Stimulated activated CD4-positive, alpha-beta T cell treated with anti-CD3 and anti-CD28 coated beads, Interleukin-2, amount 100 ng/mL, for 4 hours (primary cell): ENCODE data around the gene ARL8A.

Experiments
- DNase-seq: peaks from one replicate; pipeline ENCODE4 v3.0.0-alpha.2; 2020; ENCODE audit warnings: low read depth

ARL8A gene

DNA sequence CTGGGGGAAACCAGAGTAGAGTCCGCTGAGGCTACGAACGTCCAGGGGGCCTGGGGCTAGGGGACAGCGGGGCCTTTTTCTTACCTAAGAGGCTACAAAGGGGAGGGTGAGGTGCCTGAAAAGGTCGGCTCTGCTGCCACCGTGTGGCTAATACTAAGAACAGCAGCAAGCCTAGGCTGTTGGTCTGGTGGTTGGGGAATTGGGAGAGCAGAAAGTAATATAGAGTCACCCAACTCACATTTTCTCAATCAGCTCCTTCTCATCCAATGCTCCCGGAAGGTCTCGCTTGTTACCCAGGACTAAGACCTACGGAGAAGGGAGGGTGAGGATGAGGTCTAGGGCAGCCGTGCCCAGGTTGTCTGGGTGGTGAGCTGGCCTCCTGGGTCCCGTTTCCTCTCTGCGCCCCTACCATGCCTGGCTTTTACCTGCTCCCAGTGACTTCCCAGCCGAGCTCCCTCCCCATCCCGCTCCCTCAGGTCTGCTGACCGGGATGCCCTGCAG is 9.3 kb downstream of the ARL8A start:
- DNase-seq: peak; percentile 34

DNA sequence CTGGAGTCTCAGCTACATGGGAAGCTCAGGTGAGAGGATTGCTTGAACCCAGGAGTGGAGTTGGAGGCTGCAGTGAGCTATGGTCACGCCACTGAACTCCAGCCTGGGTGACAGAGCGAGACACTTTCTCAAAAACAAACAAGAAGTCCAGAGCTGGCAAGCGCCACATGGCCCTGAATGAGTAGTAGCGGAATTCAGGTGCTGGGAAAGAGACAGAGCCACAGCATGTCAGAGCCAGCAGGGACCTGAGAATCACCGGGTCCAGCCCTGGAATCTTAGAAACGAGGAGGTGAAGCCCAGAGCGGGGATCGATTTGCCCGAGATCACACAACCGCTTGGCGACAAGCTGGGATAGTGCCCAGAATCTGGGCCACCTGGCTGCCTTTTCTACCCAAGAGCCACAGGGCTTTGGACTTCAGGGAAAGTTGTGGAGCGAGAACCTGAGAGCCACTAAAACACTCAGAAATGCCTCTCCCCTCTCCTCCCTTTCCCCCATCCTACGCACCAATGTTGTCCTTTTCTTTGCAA is 9.8 kb downstream of the ARL8A start:
- no peak for DNase-seq

DNA sequence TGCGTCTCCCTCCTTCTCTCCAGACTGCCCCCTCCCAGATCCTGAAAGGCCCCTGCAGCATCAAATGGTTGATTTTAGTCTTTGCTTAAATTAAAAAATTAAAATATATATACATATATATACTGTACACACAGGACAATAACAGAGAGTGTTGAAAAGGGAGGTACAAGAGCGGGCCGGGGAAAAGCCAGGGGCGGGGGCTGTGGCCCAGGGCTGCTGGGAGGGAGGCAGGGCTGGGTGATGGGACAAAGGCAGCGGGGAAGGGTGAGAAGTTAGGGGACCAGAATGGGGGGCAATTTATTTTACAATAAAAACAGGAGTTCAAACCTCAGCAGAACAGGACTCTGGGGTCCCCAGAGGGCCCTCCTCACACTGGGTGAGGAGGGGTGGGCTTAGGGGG is 10.5 kb downstream of the ARL8A start:
- DNase-seq: no peak

DNA sequence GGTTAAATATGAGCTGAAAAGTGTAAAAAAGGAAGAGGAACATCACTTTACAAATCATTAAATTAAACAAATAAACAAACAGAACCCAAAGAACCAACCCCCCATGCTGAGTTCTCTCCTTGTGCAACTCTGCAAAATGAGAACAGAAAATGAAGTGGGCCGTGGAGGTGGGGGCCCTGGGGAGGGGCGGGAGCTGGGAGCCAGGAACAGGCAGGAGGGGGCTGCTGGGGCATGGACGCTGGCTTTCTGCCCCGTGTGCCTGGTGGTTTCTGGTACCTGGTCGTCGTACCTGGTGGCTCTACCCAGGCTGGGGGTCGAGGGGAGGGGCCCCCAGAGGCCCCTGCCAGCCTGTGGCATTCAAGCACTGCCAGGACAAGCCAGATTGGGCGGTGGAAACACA is 11.0 kb downstream of the ARL8A start:
- no peak for DNase-seq

DNA sequence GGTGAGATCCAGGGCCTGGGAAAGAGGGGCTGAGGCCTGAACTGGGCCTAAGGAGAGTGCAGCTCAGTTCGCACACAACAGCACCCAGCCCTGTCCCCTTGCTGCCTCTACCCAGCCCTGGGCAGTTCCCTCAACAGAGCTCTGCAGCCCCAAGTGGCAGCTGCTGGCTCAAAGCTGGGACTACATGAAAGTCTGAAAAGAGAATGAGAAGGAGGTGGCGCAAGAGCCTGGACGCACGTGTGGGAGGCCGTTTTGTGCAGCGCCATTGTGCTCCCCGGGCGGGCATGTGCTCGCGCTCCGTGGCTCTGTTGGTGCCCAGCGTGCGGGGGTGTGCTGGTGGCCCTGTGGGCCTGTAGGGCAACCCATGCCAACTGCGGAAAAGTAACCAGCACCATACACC is 11.5 kb downstream of the ARL8A start:
- DNase-seq: no peak

DNA sequence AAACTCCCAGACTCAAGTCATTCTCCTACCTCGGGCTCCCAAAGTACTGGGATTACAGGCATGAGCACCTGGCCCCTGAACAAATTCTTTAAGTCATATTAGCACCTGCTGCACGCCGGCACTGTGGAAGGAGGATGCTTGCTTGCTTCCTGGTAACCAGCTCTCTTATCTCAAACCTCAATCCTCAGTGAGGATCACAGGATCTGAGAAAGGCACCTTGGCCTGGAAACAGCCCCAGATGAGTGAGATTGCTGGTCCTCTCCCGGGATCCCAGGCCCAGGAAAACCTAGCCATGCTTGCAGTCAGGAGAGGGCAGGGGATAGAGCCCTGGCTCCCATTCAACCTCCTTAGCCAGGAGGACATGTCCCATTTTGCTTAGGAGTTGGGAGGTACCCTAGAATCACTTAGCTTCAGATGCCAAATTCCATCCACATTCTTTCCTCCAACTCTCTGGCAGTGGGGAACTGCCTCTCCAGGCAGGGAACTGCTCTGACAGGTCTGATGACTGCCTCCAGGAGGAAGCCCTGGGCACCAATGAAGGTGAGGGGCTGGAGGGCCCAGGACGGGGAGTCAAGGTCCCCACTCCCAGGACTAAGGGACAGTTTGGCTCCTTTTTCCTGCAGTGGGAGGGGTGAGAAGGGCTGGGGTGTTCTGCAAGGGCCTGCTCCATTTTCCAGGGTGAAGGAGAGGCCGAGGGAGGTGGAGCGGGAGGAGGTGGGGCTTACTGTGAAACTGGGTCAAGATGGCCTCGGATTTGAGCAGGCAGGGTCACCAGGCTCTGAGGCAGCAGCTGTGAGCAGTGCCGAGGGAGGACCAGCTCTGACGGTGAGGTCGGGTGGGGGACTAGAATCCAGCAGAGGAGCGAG is 12.3 kb downstream of the ARL8A start:
- DNase-seq: no peak

DNA sequence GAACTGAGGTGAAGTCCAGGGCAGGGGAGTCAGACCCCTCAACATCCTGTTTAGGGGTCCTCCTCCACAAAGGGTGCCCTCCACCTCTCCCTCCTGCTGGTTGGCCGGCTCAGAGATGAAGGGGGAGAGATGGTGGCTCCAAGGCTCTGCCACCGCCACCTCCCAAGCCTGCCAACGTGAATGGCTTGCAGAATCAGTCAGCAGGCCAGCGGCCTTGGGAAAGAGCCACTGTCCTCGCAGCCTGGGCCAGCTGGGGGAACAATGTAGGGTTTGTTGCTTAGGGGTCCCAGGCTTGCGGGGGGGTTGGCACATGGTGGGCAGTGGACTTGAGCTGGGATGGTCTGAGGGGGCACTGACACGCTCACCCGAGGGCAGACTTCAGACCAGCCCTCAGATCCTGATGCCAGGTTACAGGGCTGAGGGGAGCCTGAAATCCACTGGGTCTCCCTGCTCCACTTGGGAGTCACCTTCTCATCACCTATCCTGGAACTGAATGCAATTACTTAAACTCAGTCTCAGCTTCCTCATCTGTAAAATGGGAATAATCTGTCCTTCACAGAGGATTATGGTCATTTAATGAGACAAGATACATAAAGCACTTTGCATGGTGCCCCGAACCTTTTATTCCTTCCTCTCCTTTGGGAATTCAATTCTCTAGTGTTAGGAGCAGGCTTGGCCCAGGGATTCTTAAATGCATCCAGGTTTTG is 13.6 kb downstream of the ARL8A start:
- DNase-seq: no peak

DNA sequence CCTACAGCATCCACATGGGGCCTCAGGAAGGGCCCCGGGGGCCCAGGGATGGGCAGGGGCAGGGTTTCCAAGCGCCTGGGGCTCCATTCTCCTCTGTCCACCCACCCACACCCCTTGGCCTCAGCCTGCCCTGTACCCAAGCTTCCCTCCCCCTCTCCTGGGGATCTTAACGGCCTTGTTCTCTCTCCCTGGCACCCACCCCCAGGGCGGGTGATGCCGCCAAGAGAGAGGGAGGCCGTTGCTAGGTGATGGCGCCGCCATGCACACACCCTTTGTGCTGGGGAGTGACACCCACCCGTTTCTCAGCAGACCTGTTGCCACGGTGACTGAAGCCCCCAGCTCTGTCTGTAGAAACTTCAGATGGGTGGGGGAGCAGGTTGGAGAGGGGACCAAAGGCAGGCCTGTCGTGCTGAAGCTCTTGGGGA is 14.2 kb downstream of the ARL8A start:
- no peak for DNase-seq

DNA sequence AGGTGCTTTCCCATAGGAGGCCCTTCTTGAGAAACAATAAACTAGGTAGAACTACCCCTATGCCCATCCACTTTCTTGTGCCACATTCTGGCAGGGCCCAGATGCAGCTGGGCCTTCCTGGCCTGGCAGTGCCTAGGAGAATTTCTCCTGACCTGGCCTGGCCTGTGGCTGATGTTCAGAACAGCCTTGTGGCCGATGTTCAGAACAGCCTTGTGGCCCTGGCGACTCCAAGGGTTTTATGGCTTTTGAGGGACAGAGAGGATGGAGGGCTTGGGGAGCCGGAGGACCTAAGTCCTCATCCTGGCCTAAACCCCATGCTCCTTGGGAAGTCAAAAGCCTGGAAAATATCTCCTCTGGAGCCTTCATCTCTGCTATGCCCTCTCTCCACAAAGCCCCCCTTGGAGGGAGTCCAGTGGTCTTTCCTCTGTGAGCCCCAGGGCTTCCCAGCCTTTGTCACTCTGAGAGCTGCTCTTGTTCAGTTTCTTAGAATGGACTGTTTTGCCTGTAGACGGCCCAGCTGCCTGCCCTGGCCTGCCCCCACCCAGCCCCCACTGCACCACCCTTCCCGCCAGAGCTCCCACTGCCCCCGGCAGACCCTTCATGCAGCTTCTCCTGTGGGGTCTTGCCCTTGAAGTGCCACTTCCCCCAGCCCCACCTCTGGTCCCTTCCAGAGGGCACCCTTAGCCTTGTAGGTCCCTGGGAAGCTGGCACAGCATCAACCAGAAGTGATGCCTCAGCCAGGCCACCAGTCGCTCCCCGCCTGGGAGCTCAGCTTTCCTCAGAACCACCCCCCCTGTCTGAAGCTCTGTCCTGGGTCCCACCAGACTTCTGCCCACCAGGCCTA is 14.9 kb downstream of the ARL8A start:
- DNase-seq: no peak

DNA sequence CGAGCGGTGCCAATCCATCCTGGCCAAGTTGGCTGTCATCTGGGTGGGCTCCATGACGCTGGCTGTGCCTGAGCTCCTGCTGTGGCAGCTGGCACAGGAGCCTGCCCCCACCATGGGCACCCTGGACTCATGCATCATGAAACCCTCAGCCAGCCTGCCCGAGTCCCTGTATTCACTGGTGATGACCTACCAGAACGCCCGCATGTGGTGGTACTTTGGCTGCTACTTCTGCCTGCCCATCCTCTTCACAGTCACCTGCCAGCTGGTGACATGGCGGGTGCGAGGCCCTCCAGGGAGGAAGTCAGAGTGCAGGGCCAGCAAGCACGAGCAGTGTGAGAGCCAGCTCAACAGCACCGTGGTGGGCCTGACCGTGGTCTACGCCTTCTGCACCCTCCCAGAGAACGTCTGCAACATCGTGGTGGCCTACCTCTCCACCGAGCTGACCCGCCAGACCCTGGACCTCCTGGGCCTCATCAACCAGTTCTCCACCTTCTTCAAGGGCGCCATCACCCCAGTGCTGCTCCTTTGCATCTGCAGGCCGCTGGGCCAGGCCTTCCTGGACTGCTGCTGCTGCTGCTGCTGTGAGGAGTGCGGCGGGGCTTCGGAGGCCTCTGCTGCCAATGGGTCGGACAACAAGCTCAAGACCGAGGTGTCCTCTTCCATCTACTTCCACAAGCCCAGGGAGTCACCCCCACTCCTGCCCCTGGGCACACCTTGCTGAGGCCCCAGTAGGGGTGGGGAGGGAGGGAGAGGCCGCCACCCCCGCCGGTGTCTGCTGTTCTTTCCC is 16.5 kb downstream of the ARL8A start:
- no peak for DNase-seq

DNA sequence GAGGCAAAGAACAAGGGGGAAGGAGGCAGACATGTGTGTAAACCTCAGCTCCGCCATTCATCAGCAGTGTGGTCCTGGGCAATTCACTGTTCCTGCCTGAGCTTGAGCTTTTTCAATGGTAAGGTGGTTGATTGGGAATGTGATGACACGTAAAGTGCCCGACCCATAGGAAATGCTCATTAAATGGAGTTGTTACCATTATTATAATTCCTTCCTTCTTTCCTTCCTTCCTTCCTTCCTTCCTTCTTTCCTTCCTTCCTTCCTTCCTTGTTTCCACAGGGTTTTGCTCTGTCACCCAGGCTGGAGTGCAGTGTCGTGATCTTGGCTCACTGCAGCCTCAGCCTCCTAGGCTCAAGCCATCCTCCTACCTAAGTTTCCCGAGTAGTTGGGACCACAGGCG is 17.5 kb downstream of the ARL8A start:
- DNase-seq: no peak

DNA sequence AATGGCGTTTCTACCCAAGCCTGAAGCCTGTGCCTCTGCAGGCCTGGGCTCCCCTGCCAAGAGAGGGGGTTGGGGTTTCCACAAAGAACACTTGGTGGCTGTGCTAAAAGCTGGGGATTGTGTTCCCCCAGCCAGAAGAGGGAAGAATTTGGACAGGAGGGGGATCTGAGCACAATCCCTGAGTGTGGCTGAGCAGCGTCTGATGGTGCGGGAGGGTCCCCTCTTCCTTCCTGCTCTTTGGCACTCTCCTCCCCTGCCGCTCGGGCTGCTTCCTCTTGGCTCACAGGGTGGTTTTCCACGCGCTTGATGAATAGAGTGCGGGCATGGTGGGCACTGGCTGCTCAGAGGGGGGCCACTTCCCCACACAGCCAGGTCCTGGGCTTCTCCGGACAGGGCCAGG is 18.1 kb downstream of the ARL8A start:
- no peak for DNase-seq

DNA sequence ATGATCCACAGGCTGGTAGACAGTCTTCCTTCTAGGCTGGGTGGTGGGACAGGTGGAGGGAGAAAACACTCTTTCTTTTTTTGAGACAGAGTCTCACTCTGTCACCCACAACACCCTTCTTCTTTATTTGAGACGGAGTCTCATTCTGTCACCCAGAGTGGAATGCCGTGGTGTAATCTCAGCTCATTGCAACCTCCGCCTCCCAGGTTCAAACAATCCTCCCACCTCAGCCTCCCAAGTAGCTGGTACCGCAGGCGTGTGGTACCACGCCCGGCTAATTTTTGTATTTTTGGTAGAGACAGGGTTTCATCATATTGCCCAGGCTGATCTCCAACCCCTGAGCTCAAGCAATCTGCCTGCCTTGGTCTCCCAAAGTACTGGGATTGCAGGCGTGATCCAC is 18.9 kb downstream of the ARL8A start:
- DNase-seq: no peak

DNA sequence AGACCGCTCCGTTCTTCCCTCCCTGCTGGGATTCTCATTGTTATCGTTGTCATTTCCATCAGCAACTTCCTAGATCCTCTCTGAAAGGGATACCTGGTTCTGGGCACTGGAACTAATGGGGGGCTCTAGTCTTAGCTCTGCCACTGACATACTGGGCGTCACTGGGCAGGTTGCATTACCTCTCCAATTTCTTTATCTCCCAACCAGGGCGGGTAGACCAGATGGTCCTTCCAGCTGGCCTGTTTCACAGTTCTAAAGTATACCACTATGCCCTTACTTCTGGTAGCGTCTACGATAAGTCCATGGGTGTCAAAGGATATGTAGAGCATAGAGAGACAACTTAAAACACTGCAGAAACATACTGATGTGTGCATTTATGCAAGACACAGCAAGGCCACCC is 20.4 kb downstream of the ARL8A start:
- DNase-seq: no peak

DNA sequence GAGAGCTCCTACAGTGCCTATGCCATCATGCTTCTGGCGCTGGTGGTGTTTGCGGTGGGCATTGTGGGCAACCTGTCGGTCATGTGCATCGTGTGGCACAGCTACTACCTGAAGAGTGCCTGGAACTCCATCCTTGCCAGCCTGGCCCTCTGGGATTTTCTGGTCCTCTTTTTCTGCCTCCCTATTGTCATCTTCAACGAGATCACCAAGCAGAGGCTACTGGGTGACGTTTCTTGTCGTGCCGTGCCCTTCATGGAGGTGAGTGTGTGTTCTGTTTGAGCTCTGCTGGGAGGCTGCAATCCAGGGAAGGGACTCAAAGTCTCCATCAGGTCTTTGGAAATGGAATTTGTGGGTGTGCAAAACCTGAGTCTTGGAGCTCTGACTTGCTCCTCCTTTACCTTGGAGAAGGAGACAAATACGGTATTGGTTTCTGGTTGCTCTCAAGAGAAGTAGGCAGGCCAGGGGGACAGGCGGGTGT is 21.2 kb downstream of the ARL8A start:
- no peak for DNase-seq

DNA sequence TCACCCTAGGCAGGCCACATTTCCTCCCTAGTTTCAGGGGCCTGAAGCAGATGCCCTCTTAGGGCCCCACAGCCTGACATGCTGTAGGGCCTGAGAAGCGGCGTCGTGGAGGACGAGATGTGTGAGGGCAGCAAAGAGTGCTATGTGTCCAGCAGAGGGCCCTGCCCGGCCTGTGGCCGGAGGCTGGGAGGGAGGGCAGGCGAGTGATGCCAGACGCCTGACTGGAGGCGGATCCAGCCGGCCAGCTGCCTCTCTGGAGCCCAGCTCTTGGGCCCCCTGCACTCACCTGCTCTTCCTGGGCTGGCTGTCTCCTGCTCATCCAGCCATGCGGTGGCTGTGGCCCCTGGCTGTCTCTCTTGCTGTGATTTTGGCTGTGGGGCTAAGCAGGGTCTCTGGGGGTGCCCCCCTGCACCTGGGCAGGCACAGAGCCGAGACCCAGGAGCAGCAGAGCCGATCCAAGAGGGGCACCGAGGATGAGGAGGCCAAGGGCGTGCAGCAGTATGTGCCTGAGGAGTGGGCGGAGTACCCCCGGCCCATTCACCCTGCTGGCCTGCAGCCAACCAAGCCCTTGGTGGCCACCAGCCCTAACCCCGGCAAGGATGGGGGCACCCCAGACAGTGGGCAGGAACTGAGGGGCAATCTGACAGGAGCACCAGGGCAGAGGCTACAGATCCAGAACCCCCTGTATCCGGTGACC is 21.8 kb downstream of the ARL8A start, which contains the start of gene GPR37L1:
Gene GPR37L1, plus strand, starts transcription at position 279 of the 697 bp plus-strand sequence. Its CDS starts 47 bp downstream, at position 326.
- no peak for DNase-seq

DNA sequence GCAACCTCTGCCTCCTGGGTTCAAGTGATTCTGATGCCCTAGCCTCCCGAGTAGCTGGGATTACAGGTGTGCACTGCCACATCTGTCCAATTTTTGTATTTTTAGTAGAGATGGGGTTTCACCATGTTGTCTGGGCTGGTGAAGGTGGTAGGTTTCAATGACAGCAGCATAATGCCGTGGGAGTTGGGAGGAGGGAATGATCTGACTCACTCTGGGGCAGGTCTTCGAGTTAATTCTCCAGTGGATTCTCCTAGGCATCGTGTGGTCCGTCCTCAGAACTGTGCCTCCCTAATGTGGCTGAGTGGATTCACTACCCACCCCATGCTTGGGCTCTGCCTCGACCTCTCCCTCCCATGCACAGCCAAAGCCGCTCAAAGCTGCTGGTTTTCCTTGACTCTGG is 23.5 kb downstream of the ARL8A start:
- DNase-seq: no peak

DNA sequence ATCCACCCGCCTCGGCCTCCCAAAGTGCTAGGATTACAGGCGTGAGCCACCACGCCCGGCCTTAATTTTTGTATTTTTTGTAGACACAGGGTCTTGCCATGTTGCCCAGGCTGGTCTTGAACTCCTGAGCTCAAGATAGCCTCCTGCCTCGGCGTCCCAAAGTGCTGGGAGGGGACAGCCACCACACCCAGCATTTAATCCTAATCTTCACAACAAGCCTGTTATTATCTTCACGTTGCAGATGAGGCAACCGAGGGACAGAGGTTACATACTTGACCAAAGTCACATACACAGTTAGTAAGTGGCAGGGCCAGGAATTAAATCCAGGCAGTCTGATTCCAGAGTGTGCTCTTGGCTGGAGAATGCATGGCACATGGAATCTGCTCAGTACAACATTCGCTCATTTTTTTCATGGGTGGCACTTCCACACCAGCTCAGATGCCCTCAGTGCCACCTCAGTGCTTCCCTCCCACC is 26.6 kb downstream of the ARL8A start:
- DNase-seq: no peak

DNA sequence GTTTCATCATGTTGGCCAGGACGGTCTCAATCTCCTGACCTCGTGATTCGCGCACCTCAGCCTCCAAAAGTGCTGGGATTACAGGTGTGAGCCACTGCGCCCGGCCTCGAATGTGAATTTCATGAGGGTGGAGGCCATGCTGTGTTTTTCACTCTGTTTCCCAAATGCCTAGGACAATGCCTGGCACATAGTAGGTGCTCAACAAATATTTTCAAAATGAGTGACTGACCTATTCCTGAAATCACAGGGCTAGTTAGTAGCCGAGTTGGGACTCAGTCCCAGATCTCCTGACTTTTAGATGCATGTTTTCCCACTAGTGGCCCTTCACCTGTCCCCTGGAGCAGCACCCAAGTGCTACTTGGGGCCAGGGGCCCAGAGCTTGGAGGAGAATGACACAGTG is 28.2 kb downstream of the ARL8A start:
- no peak for DNase-seq

DNA sequence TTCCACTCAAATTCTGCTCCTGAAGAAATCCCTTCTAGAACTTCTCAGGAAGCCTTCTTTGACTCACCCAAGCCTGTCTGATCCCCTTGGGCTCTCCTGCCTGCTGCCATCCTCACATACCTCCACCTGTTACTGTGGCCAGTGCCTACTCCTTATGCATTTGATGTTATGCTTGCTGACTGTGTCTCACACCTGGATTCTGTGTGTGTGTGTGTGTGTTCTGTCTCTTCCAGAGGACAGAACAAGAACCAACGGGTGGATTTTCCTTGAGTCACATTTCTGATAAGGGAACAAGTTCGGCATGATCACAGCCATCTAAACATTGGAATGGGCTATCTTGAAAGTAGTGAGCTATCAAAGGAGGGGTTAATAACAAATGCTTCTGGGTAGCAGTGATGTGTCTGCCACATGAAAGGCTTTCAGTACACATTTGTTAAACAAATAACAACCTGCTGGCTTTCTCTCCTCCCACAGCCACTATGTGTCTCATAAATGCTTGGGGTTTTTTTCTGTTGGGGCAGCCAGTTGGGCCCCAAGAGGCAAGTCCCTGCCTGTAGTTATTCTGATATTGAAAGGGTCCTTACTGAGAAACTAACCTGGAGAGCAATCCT is 30.7 kb downstream of the ARL8A start:
- DNase-seq: no peak
